GM18505 (cell line): ENCODE measurements around the gene RBAK.
"Not testable (repeated sequence)": the region's sequence is repeated elsewhere in the genome, so short reads cannot be mapped to it uniquely, and the experiment has no call there.

Source experiments
- ATAC-seq: cut with Tn5 transposase; IDR thresholded peaks from one replicate; pipeline ENCODE4 v1.9.1; 2021; ENCODE audit not compliant: unreplicated experiment
- POLR2A ChIP-seq: IDR thresholded peaks from 4 replicates; pipeline ENCODE4 v1.6.1; 2011; ENCODE audit warnings: borderline replicate concordance; ENCODE audit not compliant: insufficient read depth, insufficient read length; ENCODE audit errors: extremely low read depth

The RBAK gene

GRCh38 chr7:5035276-5035675, 10.4 kb upstream of the RBAK start:
- TF ChIP-seq POLR2A = no peak
- ATAC-seq = no peak

GRCh38 chr7:5036446-5036845, 9.2 kb upstream of the RBAK start:
- no peak for TF ChIP-seq POLR2A
- no peak for ATAC-seq

DNA sequence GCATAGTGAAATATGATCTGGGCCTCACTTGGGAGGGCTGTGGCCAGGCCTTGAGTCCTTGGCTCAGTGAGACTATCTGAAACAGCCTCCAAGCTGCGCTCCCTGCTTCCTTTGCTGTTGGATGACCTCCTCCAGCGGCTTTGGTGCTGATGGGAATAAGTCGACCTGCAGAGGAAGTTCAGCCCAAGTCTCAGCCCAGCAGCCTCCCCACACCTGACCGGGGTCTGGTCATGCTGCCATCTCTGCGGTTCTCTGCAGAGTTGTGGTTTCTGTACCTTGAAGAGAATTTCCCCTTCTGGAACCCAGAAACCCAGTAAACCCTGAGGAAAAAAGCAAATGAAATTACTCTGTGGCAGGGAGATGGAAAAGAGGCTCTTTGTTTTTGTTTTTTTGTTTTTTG, 4.6 kb upstream of the RBAK start:
- ATAC-seq = no peak
- TF ChIP-seq POLR2A = no peak

DNA sequence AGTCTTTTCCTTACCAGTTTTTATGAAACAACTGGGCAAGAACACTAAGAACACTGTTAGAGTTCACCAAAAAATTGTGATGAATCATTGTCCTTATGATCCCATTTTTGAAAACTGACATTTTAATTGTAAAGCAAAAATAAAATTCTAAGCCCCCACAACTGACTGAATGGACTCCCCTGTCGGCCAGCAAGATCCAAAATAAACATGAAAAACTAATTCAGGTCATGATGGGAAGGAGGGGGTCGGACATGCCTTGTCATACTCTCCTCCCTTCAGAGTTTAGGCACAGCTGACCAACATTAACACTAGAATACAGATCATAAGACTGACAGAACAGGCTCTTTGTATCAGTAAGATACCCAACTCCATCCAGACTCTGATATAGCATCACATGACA, 2.0 kb upstream of the RBAK start:
- TF ChIP-seq POLR2A = no peak
- ATAC-seq = no peak

- not testable (repeated sequence) for ATAC-seq
These were observed 705 bp downstream of the RBAK start for GRCh38 chr7:5046397-5046732.

GRCh38 chr7:5047127-5047526, 1.5 kb downstream of the RBAK start:
- not testable (repeated sequence) for ATAC-seq

GRCh38 chr7:5050676-5051075, 5.0 kb downstream of the RBAK start:
- no peak for TF ChIP-seq POLR2A
- no peak for ATAC-seq

GRCh38 chr7:5051731-5052130, 6.1 kb downstream of the RBAK start:
- not testable (repeated sequence) for ATAC-seq

GRCh38 chr7:5053175-5053574, 7.5 kb downstream of the RBAK start:
- ATAC-seq = no peak
- no peak for TF ChIP-seq POLR2A

DNA sequence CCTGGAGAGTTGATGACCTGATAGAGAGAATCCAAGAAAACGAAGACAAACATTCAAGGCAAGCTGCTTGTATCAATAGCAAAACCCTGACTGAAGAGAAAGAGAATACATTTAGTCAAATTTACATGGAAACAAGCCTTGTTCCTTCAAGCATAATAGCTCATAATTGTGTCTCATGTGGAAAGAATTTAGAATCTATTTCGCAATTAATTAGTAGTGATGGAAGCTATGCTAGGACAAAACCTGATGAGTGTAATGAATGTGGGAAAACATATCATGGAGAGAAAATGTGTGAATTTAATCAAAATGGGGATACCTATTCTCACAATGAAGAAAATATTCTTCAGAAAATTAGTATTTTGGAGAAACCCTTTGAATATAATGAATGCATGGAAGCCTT, 18.0 kb downstream of the RBAK start:
- TF ChIP-seq POLR2A = no peak

GRCh38 chr7:5064391-5065106, 18.9 kb downstream of the RBAK start:
- ATAC-seq = no peak
- TF ChIP-seq POLR2A = no peak

More for the DNA sequence above, 18.0 kb downstream of the RBAK start:
- ATAC-seq = no peak

DNA sequence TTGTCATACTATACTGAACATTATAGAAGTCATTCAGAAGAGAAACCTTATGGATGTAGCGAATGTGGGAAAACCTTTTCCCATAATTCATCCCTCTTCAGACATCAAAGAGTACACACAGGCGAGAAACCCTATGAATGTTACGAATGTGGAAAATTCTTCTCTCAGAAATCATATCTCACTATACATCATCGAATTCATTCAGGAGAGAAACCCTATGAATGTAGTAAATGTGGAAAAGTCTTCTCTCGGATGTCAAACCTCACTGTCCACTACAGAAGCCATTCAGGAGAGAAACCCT, 19.4 kb downstream of the RBAK start:
- no peak for TF ChIP-seq POLR2A
- no peak for ATAC-seq

DNA sequence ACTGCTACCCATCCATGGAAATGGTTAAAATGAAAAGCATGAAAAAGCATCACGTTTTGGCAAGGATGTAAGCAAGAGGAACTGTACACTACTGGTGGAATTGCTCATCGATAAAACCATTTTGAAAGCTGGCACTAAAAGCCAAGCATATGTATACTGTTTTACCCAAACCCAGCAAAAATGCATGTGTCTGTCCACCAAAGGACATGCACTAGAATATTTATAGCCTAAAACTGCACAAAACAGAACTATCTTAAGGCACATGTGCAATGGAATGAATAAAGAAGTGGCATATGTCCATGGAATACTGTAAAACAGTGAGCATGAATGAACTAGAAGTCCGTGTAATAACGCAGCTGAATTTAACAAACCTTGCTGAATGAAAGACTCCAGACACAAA, 22.9 kb downstream of the RBAK start:
- no peak for ATAC-seq
- TF ChIP-seq POLR2A = no peak

GRCh38 chr7:5070206-5070605, 24.5 kb downstream of the RBAK start:
- no peak for TF ChIP-seq POLR2A
- ATAC-seq = no peak

GRCh38 chr7:5075187-5075586, 29.5 kb downstream of the RBAK start:
- not testable (repeated sequence) for ATAC-seq

GRCh38 chr7:5077740-5078139, 32.1 kb downstream of the RBAK start:
- no peak for TF ChIP-seq POLR2A
- ATAC-seq = no peak
